ENCODE measurements around the gene CHPT1. TPM values are rescaled to one million over a fixed set of nuclear protein-coding genes. Genes with fewer than 3 reads are reported as not detected.
A peak's percentile ranks its signal among the peaks of the same experiment; 100 is the strongest.

CHPT1 gene
- total and polyA plus RNA-seq, 9 of the 15 experiments (the other 6 are each of a cell fraction or from before 2014, with no cell fraction given), result 15.3 to 210 (median 91.9) TPM

DNA sequence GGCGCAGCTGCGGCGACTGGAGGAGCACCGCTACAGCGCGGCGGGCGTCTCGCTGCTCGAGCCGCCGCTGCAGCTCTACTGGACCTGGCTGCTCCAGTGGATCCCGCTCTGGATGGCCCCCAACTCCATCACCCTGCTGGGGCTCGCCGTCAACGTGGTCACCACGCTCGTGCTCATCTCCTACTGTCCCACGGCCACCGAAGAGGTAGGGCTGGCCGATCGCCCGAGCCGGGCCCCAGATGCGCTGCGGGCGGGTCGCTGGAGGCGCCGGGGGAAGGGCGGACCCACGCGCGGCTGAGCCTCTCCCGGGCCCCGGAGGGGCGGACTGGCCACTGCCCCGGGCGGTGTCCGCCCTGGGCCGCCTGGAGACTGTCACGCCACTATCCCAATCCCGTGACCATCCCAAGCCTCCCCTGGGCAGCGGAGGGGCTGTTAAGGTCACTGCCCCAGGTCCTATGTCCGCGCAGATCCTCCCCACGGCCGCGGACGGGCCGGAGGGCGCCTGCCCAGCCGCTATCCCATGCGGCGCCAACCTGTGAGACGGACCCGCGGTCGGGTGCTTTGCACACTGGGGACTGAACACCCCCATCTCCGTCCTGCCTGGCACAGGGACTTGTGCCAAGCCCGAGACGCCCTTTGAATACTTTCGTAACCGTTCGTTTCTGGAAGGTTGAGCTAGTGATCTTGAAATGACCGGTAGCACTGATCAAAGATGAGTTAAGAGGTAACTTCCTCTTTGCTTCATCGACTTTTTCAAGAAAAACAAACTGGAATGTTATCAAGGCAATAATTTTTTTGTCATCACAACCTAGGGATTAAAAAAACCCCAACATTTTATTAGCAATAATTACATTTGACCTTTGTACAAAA lies 725 bp downstream of the CHPT1 start (continued):
- TF ChIP-seq FOXO4 (CRISPR knock-in tag; IDR thresholded peaks at IDR 0.05), result no peak
- TF ChIP-seq NEUROD1 (IDR thresholded peaks at IDR 0.05; ENCODE audit: borderline replicate concordance, low read depth, low read length, partially characterized antibody), result no peak
- TF ChIP-seq CTCFL (IDR thresholded peaks at IDR 0.05; ENCODE audit: borderline replicate concordance, insufficient read depth, low read depth, low read length, poor library complexity, severe bottlenecking), result no peak
- no peak for TF ChIP-seq HDGF (IDR thresholded peaks at IDR 0.05)
- no peak for TF ChIP-seq HMG20A (CRISPR knock-in tag; conservative IDR thresholded peaks at IDR 0.05)
- no peak for TF ChIP-seq HCFC1 (IDR thresholded peaks at IDR 0.05; ENCODE audit: low read depth, low read length)
- TF ChIP-seq GTF2F1 (IDR thresholded peaks at IDR 0.05; ENCODE audit: low read depth, low read length), result no peak
- TF ChIP-seq, protein P1, sequence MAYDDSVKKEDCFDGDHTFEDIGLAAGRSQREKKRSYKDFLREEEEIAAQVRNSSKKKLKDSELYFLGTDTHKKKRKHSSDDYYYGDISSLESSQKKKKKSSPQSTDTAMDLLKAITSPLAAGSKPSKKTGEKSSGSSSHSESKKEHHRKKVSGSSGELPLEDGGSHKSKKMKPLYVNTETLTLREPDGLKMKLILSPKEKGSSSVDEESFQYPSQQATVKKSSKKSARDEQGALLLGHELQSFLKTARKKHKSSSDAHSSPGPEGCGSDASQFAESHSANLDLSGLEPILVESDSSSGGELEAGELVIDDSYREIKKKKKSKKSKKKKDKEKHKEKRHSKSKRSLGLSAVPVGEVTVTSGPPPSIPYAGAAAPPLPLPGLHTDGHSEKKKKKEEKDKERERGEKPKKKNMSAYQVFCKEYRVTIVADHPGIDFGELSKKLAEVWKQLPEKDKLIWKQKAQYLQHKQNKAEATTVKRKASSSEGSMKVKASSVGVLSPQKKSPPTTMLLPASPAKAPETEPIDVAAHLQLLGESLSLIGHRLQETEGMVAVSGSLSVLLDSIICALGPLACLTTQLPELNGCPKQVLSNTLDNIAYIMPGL (CRISPR knock-in tag; IDR thresholded peaks at IDR 0.05), result no peak
- TF ChIP-seq, protein P2, sequence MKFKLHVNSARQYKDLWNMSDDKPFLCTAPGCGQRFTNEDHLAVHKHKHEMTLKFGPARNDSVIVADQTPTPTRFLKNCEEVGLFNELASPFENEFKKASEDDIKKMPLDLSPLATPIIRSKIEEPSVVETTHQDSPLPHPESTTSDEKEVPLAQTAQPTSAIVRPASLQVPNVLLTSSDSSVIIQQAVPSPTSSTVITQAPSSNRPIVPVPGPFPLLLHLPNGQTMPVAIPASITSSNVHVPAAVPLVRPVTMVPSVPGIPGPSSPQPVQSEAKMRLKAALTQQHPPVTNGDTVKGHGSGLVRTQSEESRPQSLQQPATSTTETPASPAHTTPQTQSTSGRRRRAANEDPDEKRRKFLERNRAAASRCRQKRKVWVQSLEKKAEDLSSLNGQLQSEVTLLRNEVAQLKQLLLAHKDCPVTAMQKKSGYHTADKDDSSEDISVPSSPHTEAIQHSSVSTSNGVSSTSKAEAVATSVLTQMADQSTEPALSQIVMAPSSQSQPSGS (CRISPR knock-in tag; IDR thresholded peaks at IDR 0.05), result no peak
- 0 out of 2 replicates have a peak, but pooled peaks have one; percentile 32 for TF ChIP-seq ZNF311 (CRISPR knock-in tag; IDR thresholded peaks at IDR 0.05)
- TF ChIP-seq GABPA (tag; conservative IDR thresholded peaks at IDR 0.05; ENCODE audit: low read depth), result no peak
- TF ChIP-seq FOSL1 (tag; conservative IDR thresholded peaks at IDR 0.05), result no peak; the same call in 1 of the 2 replicates
- TF ChIP-seq POLR3G (IDR thresholded peaks at IDR 0.05; ENCODE audit: extremely low read depth, insufficient read length, insufficient replicate concordance), result no peak

Data from K562 (cell line).